RPMI7951 (cell line): ENCODE data around the gene RPAP3. TPM values are rescaled to one million over a fixed set of nuclear protein-coding genes. Genes with fewer than 3 reads are reported as not detected.

Source experiments
- DNase-seq: peaks from one replicate; pipeline ENCODE4 v3.0.0-alpha.2; 2012; ENCODE audit warnings: low read depth
- total RNA-seq: library from RNA; depleted of rRNA; stranded (reverse); fragments of >200 nt; shearing (Covaris generic); gene quantifications from 2 replicates; pipeline ENCODE4 v1.2.3, GENCODE V29; 2014; rRNA removed

Gene RPAP3, protein sequence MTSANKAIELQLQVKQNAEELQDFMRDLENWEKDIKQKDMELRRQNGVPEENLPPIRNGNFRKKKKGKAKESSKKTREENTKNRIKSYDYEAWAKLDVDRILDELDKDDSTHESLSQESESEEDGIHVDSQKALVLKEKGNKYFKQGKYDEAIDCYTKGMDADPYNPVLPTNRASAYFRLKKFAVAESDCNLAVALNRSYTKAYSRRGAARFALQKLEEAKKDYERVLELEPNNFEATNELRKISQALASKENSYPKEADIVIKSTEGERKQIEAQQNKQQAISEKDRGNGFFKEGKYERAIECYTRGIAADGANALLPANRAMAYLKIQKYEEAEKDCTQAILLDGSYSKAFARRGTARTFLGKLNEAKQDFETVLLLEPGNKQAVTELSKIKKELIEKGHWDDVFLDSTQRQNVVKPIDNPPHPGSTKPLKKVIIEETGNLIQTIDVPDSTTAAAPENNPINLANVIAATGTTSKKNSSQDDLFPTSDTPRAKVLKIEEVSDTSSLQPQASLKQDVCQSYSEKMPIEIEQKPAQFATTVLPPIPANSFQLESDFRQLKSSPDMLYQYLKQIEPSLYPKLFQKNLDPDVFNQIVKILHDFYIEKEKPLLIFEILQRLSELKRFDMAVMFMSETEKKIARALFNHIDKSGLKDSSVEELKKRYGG
- 20.1 and 24.6 TPM in 2 replicates for total RNA-seq

DNA sequence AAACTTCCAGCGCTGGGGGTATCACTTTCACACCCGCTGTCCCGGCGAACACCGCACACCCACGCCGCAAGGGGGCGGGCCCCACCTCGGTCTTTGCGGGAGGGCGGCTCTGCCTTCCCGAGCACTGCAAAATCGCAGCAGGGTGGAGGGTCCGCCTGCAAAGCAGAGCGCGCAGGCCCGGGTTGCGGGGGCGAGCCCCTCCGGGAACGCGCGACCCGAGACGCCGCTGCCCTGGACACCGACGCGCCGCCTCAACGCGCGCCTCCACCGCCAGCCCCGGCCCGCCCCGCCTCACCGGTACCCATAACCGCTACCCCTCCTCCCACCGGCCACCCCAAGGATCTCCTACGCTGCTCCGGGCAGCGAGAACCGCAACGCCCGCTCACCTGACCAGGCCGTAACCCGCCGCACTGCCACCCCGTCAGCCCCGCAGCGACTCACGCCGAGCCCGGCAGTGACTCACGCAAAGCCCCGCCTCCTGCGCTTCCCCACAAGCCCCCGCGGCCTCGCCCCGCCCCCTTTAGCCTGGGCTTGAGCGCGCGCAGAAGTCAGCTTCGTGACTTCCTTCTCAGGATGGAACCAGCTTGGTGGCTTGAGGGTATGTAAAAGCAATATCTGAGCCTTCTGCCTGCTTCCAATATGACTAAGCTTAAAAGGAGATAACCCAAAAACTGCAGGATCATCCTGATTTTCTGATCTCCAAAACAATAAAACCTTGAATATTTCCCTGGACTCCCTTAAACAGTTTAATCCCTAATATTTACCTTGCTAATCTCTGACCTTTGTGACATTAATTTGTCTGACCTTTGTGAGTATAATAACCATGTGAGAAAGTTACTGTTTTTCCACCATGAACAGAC is at the start of gene RPAP3:
RPAP3 (minus strand) TSS at position 465 of the 860 bp plus-strand sequence. CDS start 3,190 bp downstream, outside the sequence.
- peak; percentile 91 for DNase-seq

DNA sequence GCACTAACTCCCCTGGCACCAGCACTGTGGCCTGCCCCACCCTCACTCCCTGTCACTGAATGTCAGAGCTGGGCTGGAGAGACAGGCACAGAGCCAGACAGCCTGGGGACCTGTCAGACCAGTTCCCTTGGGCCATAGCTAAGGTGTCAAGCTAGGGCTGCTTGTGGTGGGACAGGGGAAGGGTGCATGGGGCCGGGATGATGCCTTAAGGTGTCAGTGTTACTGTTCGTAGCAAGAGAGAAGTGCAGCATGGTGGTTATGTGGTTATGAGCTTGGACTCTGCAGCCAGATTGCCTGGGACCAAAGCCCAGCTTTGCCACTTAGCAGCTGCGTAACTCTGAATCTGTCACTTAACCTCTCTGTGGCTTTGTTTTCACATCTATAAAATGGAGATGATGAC is 49.1 kb upstream of the RPAP3 start:
- DNase-seq, result no peak

DNA sequence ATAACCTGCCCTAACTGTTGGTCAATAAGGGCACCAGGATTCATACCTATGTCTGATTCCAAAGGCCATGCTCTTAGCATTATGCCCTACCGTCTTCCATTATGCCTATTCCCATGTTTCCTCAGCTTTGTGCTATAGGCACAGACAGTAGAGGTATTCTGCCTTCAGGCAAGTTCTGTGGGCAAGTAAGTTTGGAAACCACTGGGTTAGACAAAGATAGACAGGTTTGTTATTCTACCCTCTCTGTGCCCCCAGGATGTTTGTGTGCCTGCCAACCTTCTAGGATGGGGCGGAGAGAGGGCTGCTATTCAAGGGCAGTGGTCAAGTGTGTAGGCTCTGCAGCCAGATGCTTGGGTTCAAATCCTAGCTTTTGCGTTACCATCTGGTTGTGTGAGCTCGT is 48.3 kb upstream of the RPAP3 start:
- peak; percentile 78 for DNase-seq

DNA sequence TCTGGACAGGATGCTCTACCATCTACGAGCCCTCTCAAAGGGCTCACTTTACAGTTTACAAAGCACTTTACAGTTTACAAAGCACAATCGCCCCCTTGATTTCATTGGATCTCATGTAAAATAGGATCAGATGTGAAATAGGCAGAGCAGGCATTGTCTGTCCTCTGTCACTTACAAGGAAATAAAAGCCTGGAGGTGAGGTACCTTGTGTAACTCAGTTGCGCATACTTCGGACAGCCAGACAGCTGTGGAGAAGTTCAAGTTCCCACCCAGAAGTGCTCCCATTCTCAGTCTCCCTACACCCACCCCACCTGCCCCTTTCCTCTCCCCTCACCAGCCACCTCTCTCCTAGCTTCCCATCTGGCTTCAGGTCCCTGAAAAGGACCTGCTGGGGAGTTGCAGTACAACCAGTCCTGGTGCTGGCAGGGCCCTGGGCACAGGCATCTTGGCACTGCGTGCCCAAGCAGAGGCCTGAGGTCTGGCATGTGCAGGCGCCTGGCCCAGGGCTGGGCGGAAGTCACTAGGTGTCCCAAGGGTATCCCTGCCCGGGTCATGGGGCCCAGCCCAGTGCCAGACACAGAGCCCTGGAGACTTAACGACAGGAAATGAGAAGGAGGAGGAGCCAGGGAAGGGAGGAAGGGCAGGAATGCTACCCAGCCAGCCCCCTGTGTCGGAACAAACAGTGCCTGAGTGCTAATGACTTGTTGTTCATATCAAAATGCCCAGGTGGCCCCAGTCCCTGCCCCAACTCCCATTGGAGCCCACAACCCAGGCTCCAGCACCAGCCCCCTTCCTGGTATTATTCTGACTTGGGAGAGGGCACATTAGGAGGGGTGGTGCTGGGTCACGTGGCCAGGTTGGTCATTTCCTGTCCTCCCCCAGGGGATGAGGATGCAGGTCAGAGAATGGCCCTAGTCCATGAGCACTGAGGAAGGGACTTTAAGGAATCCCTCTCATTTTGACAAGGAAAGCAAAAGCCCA is 47.5 kb upstream of the RPAP3 start:
- DNase-seq, result peak; percentile 52

DNA sequence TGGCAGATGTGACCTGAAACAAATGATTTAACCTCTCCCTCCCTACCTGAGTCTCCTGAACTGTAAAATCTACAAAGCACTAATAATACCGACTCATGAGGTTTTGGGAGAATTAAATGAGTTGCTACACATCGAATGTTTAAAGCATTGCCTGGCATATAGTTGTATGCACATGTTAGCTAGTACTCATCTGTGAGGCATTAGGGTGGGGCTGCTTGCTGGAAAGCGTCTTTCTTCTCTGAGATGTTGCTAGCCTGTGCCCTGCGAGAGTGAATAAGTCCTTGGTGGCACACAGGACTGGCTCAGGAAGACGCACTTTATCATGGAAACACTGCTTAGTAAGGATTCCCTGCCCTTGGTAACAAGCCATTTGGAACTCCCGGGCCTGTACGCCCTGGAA is 46.7 kb upstream of the RPAP3 start:
- peak; percentile 20 for DNase-seq

DNA sequence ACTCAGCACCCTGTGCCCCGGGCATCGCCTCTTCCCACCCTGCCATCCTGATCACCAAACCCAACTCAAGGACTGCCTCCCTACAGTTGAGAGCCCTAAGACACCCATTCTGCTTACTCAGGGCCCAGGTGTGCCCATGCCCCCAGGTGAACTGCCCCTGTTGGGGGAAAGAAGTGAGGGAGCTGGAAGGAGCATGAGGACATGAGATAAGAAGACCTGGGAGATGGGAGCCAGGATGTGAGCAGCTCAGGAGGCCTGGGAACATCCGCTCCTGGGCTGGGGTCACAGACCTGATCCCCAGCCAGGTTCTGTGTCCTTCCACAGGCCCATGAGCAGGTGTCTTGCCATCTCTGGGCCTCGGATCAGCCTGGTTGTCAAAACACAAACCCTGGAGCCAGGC is 46.3 kb upstream of the RPAP3 start:
- no peak for DNase-seq

DNA sequence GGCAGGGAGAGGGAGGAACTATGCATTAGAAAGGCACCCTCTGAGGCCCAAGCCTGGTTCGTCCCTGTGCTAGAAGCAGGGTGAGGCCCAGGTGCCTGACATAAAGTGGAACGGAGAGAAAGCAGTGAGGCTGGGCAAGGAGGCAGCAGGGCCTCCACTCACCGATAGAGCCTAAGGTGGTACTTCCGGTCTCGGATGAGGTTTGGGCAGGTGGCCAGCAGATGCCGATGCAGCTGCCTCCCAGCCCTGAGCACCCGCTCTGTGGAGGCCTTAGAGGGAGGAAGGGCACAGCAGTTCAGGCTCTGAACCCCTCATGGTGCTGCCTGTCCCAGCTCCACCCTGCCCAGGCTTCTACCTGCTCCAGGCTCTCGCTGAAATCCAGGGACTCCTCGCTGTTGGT is 45.7 kb upstream of the RPAP3 start:
- DNase-seq, result no peak

DNA sequence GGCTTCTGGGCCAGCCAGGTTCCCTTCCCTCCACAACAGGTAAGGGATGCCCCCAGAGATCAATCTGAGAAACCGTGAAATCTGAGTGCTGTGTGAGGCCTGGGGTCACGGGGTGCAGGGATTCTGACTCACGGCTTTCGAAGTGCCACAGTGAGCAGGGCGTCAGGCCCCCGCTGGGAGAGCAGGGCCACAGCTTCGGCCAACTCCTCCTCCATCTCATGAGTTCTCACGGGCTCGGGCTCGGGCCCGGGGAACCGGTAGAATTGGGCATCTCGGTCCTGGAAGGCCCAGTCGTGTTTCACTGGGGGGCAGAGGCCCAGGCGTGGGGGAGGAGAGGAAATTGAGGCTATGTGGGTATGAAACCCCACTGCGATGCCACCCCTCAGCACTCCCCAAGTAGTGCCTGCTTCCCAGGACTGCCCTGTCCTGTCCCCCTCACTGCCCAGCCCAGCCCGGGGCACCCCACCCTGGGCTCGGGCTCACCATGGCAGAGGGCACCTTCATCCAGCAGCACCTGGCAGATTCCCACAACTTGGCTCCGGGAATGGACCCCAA is 45.2 kb upstream of the RPAP3 start:
- no peak for DNase-seq

DNA sequence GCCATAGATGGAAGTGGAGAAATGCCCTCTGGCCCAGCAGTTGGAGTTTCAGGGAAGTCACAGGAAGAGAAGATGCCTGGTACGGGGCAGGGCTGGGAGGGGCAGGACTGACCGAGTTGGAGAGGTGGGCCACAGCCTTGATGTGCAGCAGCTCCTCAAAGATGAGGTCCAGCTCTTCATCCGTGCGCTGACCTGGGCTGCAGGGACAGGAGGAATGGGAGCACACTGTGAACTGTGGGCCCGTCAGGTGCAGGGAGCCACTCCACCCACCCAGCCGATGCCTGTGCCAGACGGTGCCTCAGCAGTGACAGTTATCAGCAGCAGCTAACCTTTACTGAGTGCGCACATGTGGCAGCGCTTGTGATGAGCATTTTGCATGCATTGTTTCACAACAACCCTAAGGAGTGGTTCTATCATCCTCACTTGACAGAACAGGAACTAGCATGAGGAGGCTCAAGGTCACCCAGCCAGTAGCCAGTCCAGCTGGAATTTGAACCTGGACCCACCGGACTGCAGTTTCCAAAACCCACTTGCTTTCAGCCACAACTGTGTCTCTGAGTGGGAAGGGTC is 44.5 kb upstream of the RPAP3 start:
- DNase-seq, result no peak

DNA sequence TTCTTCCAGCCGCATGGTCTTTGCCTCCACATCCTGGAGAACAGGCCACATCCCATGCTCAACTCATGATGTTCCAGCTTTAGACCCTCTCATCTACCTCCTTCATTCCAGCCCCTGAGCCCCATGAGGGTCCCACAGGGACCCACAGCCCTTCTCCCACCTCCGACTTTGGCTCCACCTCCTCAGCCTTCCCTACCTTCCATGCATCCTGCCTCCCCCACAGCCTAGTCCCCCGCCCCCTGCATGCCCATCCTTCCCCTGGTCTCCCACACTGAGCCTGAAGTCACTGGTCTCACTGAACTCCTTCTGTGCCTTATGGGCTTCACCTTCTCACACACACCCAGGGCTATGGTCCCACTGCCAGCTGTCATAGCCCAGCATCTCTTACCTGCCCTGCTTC is 43.1 kb upstream of the RPAP3 start:
- no peak for DNase-seq

DNA sequence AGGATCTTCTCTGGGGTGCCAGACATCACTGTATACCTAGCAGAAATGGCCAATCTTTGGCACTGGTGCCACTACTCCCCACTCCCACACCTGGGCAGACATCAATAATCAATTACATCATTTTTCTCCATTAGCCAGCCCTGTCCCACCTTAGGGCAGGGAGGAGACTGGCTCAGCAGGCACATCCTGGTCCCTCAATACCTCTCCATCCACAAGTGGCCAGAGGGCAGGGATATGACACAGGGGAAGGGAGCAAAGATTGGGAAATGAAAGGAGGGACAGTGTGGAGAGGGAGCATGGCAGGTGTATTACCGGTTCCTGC is 42.6 kb upstream of the RPAP3 start:
- DNase-seq, result no peak

DNA sequence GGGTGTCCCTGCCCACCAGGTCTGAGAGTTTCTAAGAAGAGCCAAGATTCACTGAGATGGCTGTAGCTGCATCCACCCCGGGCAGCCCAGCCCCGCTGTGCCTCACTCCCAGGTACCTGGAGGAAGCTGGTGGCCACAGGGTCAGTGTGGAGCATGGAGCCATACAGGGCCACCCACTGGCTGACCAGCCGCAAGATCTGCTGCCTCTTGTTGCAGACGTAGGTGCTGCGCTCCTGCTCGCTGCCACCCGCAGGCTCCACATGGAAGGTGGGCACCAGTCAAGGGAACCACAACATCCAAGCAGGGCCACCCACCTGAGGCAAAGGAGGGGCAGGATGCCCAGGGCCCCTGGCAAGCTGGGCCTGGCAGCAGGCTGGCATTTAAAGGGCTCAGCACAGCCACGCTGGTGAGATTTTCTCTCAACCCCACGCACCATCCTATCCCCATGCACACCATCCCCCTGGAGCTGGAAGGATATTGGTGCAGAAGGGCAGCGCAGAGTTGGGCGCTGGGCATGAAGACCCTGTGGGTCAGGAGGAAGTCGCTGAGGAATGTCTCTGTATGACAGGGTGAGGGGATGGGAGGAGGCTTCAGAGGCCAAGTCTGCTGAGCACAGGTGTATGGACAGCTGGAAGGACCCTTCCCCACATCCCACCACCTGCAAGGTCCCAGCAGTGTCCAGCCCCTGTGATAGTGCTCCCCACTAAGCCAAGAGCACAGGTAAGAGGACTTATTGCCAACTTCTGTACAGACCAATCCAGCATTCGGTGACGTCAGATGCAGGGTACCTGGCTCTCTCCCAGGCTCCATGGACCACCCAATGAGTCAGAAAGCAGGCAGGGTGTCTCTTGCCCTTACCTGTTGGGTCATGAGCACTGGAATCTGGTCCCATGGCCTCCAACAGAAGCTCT is 42.0 kb upstream of the RPAP3 start:
- no peak for DNase-seq

DNA sequence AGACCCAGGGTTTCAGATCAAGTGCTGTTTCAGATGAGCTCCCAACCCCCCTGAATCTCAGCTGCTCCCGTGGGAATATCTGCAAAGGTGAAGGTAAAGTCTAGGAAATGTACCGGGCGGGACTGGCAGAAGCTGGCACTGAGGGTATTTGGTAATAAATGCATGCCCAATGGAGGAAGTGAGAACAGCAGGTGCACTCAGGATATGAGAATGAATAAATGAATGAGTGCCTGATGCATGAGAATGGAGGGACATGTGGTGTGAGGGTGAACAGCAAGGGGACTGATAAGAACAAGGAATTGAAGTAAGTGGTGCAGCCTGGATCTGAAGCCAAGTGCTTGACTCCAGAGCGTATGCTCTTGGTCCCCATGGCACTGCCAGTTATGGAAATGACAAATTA is 41.3 kb upstream of the RPAP3 start:
- no peak for DNase-seq

DNA sequence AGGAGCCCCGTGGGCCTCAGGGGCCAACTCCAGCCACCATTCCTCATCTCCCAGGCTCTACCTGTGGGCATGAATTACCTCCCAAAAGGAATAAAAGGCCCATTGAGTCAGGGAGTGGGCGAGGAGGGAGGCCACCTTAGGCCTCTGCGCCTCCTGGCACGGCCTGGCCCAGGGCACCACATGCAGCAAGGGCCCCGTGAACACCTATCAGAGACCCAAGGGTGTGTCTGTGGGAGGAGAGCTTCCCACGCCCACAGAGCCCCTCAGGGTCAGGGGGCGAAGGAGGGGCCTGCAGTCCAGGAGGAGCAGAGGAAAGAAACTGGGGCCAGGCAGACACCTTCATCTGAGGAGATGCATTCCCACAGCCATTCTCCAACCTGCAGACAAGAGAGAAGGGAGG is 40.7 kb upstream of the RPAP3 start:
- no peak for DNase-seq

DNA sequence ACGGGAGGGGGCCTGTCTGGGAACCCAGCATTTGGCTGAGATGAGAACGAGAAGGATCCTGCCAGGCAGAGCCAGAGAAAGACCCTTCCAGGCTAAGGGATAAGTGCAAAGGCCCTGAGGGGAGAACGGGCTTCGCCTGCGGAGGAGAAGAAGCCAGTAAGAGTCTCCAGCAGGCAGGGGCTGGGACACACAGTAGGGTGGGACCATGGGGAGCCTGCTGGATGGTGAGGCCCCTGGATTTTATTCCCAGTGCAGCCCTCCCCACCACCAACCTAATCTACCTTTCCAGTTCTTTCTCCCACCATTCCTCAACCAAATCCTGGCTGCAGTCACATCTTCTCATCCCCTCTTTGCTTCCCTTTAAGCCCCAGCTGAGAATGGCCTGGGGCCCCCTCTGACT is 40.2 kb upstream of the RPAP3 start:
- DNase-seq, result no peak

DNA sequence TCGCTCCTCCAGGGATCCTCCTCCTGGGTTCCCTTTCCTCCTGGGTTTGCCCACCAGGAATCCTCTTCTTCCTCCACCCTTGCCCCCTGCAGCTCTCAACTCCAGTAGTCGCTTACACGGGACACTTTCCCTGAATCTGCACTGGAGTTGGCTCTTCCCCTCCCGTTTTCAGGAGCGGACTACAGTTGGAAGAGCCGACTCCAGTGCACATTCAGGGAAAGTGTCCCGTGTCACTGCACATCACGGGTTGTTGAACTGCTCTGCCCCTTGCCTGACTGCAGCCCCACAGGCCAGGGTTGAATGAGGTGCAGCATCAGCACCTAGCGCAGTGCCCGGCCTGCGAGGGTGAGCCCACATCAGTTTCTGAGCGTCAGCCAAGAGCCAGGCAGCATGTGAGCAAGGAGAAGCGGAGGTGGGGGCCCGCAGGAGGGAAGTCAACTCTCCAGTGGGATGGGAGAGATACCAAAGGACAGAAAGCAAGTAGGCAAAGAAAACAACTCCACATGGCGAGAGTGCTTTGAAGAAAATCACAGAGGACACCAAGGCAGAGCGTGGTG is 39.7 kb upstream of the RPAP3 start:
- DNase-seq, result no peak

DNA sequence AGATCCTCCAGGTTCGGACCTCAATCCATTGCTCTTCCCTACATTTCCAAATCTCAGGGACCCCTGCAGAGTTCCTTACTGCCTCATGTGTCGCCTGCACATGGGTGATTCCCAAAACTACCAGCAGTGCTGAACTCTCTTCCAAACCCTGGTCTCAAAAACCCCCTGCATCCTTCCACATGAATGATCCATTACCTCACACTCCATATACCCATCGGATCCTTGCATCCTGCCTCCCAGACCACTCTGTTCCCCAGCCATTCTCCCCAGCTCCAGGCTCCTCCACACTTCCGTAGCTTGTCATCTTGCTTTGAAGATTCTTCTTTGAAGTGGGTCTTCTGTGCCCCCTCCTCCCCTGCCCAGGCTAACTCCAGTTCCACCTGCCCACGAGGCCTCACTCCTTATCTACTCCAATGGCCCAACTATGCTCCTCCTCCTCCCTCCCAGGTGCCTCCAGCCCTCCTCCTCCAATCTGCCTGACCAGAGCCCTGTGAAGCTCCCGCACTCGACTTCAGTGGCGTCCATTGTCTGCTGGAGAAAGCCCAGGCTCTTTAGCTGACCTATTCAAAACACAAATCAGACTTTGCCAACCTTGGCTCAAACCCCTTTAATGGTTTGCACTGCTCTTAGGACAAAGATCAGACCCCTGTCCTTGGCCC is 39.1 kb upstream of the RPAP3 start:
- DNase-seq, result no peak

DNA sequence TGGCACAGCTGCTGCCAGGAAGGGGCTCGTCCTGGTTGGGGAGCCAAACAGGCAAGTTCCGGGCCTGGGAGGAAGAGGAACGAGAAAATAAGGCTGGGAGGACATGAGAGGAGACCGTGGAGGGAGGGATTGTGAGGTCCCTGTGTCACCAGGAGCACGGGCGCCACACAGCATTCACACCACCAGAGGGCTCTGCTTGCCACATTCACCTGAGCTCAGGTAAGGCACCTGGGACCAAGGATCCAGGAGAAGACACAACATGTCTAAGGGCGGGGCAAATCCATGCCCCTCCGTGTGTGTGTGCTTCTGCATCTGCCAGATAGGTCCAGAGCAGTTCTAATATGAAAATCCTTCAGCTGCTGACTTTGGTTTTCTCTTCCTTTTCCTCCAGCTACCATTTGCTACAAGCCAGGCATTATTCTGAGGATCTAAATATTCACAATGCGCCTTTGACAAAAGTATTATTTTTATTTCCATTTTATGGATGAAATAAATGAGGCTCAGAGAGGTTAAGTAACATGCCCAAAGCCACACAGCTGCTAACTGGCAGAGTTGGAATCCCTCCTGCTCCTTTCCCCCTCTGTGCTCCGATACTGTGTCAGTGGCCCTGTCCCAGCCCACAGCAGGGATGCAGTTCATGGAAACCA is 38.3 kb upstream of the RPAP3 start:
- DNase-seq, result no peak
